ENCODE measurements around the gene PPP1R1B.
"Not testable (repeated sequence)": the region's sequence is repeated elsewhere in the genome, so short reads cannot be mapped to it uniquely, and the experiment has no call there.

PPP1R1B gene

GRCh38 chr17:39626171-39627046 is at the start of gene PPP1R1B:
PPP1R1B (plus strand) TSS chr17:39626952; CDS start chr17:39627393, 441 bp downstream.
- peak; percentile 51 for DNase-seq (ENCODE audit: low spot score)

- DNase-seq (ENCODE audit: low spot score): no peak
Observed at GRCh38 chr17:39578272-39578671, 48.5 kb upstream of the PPP1R1B start.

GRCh38 chr17:39579318-39580081 is 47.3 kb upstream of the PPP1R1B start:
- DNase-seq (ENCODE audit: low spot score): peak; percentile 95

- no peak for DNase-seq (ENCODE audit: low spot score)
Observed at GRCh38 chr17:39580082-39580468, 46.7 kb upstream of the PPP1R1B start.

- DNase-seq (ENCODE audit: low spot score): no peak
Observed at GRCh38 chr17:39581071-39581758, 45.5 kb upstream of the PPP1R1B start.

- no peak for DNase-seq (ENCODE audit: low spot score)
Observed at GRCh38 chr17:39581759-39582085, 45.0 kb upstream of the PPP1R1B start.

- no peak for DNase-seq (ENCODE audit: low spot score)
Observed at GRCh38 chr17:39582658-39583057, 44.1 kb upstream of the PPP1R1B start.

- not testable (repeated sequence) for DNase-seq (ENCODE audit: low spot score)
Observed at GRCh38 chr17:39590180-39590579, 36.6 kb upstream of the PPP1R1B start.

- peak; percentile 78 for DNase-seq (ENCODE audit: low spot score)
Observed at GRCh38 chr17:39591958-39592954, 34.5 kb upstream of the PPP1R1B start.

- DNase-seq (ENCODE audit: low spot score): no peak
Observed at GRCh38 chr17:39593371-39593770, 33.4 kb upstream of the PPP1R1B start.

- no peak for DNase-seq (ENCODE audit: low spot score)
Observed at GRCh38 chr17:39595294-39595693, 31.5 kb upstream of the PPP1R1B start.

- no peak for DNase-seq (ENCODE audit: low spot score)
Observed at GRCh38 chr17:39595928-39596510, 30.7 kb upstream of the PPP1R1B start.

- no peak for DNase-seq (ENCODE audit: low spot score)
Observed at GRCh38 chr17:39596543-39597267, 30.0 kb upstream of the PPP1R1B start.

GRCh38 chr17:39597372-39598046 is 29.2 kb upstream of the PPP1R1B start:
- no peak for DNase-seq (ENCODE audit: low spot score)

GRCh38 chr17:39598047-39598481 is 28.7 kb upstream of the PPP1R1B start:
- no peak for DNase-seq (ENCODE audit: low spot score)

GRCh38 chr17:39598630-39599003 is 28.1 kb upstream of the PPP1R1B start:
- no peak for DNase-seq (ENCODE audit: low spot score)

- DNase-seq (ENCODE audit: low spot score): no peak
Observed at GRCh38 chr17:39599004-39599664, 27.6 kb upstream of the PPP1R1B start.

- no peak for DNase-seq (ENCODE audit: low spot score)
Observed at GRCh38 chr17:39599665-39600231, 27.0 kb upstream of the PPP1R1B start.

Data from iPS-NIHi11 (cell line).